IPS DF 6.9 (cell line): ENCODE measurements around the gene PCDHGA12.
"Not testable (repeated sequence)": the region's sequence is repeated elsewhere in the genome, so short reads cannot be mapped to it uniquely, and the experiment has no call there.

Experiments
- DNase-seq: peaks from one replicate; pipeline ENCODE4 v3.0.0-alpha.2; 2013; ENCODE audit warnings: low read depth, low spot score
- H3K27ac ChIP-seq: one replicate; pipeline ENCODE4 v1.5.1; 2013; ENCODE audit warnings: low read length, control low read depth
- H3K27me3 ChIP-seq: 2 replicates; pipeline ENCODE4 v1.6.1; 2013; ENCODE audit warnings: mild to moderate bottlenecking, low read length; ENCODE audit not compliant: control insufficient read depth, insufficient read depth
- H3K36me3 ChIP-seq: 2 replicates; pipeline ENCODE4 v1.6.1; 2013; ENCODE audit warnings: low read length; ENCODE audit not compliant: control insufficient read depth, insufficient read depth
- H3K4me1 ChIP-seq: 2 replicates; pipeline ENCODE4 v1.6.1; 2013; ENCODE audit warnings: low read length; ENCODE audit not compliant: control insufficient read depth, insufficient read depth
- H3K4me3 ChIP-seq: 2 replicates; pipeline ENCODE4 v1.5.1; 2013; ENCODE audit warnings: mild to moderate bottlenecking, low read length
- H3K9me3 ChIP-seq: 2 replicates; pipeline ENCODE4 v1.6.1; 2013; ENCODE audit warnings: low read length, inconsistent platforms; ENCODE audit not compliant: control insufficient read depth, insufficient read depth
- WGBS: extraction: QIAGEN DNeasy Blood & Tissue Kit; methylation state at CpG from one replicate; pipeline ENCODE4 v1.1.7; 2013; ENCODE audit warnings: mixed read lengths, missing lambda C conversion rate; ENCODE audit not compliant: insufficient read length, insufficient coverage; 5-methylcytosine and 5-hydroxymethylcytosine counted together

The PCDHGA12 gene

GRCh38 chr5:141411575-141411974, 18.7 kb upstream of the PCDHGA12 start:
- no peaks in the 10 kb centered on the region for H3K4me1 ChIP-seq
- peaks cover 1% of the 10 kb centered on the region; the same call in 1 of the 2 replicates for H3K27me3 ChIP-seq
- no peak overlapping the region for H3K4me3 ChIP-seq
- H3K27ac ChIP-seq, result no peak overlapping the region
- no peak for DNase-seq
- no peaks in the 10 kb centered on the region for H3K9me3 ChIP-seq
- H3K36me3 ChIP-seq, result peaks cover 3% of the 10 kb centered on the region; the same call in 1 of the 2 replicates
- WGBS, result no CpG with 5 or more reads among the region's 3 CpGs

GRCh38 chr5:141412854-141413539, 17.3 kb upstream of the PCDHGA12 start, which contains the start of gene PCDHGA10:
Gene PCDHGA10, plus strand, starts transcription at chr5:141412987. Its CDS starts 189 bp downstream, at chr5:141413176.
- H3K27ac ChIP-seq, result no peak within 1 kb of the TSS
- H3K4me3 ChIP-seq, result peak within 1 kb of the TSS; percentile 84
- no peak for DNase-seq
- H3K9me3 ChIP-seq, result no peaks in the 10 kb centered on the region
- WGBS, result no CpG with 5 or more reads among the region's 31 CpGs
- no peaks in the 10 kb centered on the region for H3K4me1 ChIP-seq
- peaks cover 3% of the 10 kb centered on the region; the same call in 1 of the 2 replicates for H3K36me3 ChIP-seq
- H3K27me3 ChIP-seq, result peaks cover 1% of the 10 kb centered on the region; the same call in 1 of the 2 replicates

GRCh38 chr5:141413540-141414069, 16.7 kb upstream of the PCDHGA12 start:
- Histone ChIP-seq H3K4me3 (peak overlapping the region; percentile 84), H3K27ac (no peak overlapping the region), H3K4me1 (no peaks in the 10 kb centered on the region), H3K27me3 (peaks cover 1% of the 10 kb centered on the region; the same call in 1 of the 2 replicates), H3K36me3 (peaks cover 3% of the 10 kb centered on the region; the same call in 1 of the 2 replicates), H3K9me3 (no peaks in the 10 kb centered on the region)
- DNase-seq, result no peak
- WGBS, result no CpG with 5 or more reads among the region's 25 CpGs

- H3K4me3 ChIP-seq, H3K9me3 ChIP-seq, H3K27me3 ChIP-seq, DNase-seq, H3K27ac ChIP-seq, H3K36me3 ChIP-seq, H3K4me1 ChIP-seq: not testable (repeated sequence)
- no CpG with 5 or more reads among the region's 46 CpGs for WGBS
Observed at GRCh38 chr5:141414548-141415274, 15.6 kb upstream of the PCDHGA12 start.

GRCh38 chr5:141415275-141415618, 15.1 kb upstream of the PCDHGA12 start:
- WGBS, result no CpG with 5 or more reads among the region's 24 CpGs
- H3K27ac ChIP-seq, DNase-seq, H3K4me3 ChIP-seq, H3K9me3 ChIP-seq, H3K4me1 ChIP-seq, H3K36me3 ChIP-seq, H3K27me3 ChIP-seq: not testable (repeated sequence)

- not testable (repeated sequence) for H3K36me3 ChIP-seq, H3K4me1 ChIP-seq, H3K27ac ChIP-seq, DNase-seq, H3K27me3 ChIP-seq, H3K9me3 ChIP-seq
- peak within 1 kb of the TSS; percentile 71; the same call in 1 of the 2 replicates for H3K4me3 ChIP-seq
- WGBS, result no CpG with 5 or more reads among the region's 47 CpGs
Observed at GRCh38 chr5:141417494-141418172, 12.7 kb upstream of the PCDHGA12 start, which contains the start of gene PCDHGB7. Gene PCDHGB7, plus strand, starts transcription at chr5:141417677. Its CDS starts 183 bp downstream, at chr5:141417860.

- H3K36me3 ChIP-seq, result no peaks in the 10 kb centered on the region
- no peaks in the 10 kb centered on the region for H3K9me3 ChIP-seq
- no CpG with 5 or more reads among the region's 74 CpGs for WGBS
- DNase-seq, result no peak
- no peaks in the 10 kb centered on the region for H3K27me3 ChIP-seq
- no peaks in the 10 kb centered on the region for H3K4me1 ChIP-seq
- no peak overlapping the region for H3K4me3 ChIP-seq
- no peak overlapping the region for H3K27ac ChIP-seq
Observed at GRCh38 chr5:141419074-141419880, 11.0 kb upstream of the PCDHGA12 start.

- H3K4me3 ChIP-seq, result peak within 1 kb of the TSS; percentile 52; the same call in 1 of the 2 replicates
- DNase-seq, result no peak
- H3K4me1 ChIP-seq, result no peaks in the 10 kb centered on the region
- H3K9me3 ChIP-seq, result no peaks in the 10 kb centered on the region
- no CpG with 5 or more reads among the region's 42 CpGs for WGBS
- H3K27me3 ChIP-seq, result no peaks in the 10 kb centered on the region
- no peak within 1 kb of the TSS for H3K27ac ChIP-seq
- no peaks in the 10 kb centered on the region for H3K36me3 ChIP-seq
Observed at GRCh38 chr5:141420855-141421488, 9.3 kb upstream of the PCDHGA12 start, which contains the start of gene PCDHGA11. Gene PCDHGA11, plus strand, starts transcription at chr5:141421051. Its CDS starts 177 bp downstream, at chr5:141421228.

GRCh38 chr5:141421489-141421855, 8.8 kb upstream of the PCDHGA12 start:
- H3K36me3 ChIP-seq, result no peaks in the 10 kb centered on the region
- H3K27ac ChIP-seq, result no peak overlapping the region
- H3K4me1 ChIP-seq, result no peaks in the 10 kb centered on the region
- WGBS, result no CpG with 5 or more reads among the region's 13 CpGs
- DNase-seq, result no peak
- H3K9me3 ChIP-seq, result no peaks in the 10 kb centered on the region
- H3K4me3 ChIP-seq, result peak overlapping the region; percentile 52; the same call in 1 of the 2 replicates
- no peaks in the 10 kb centered on the region for H3K27me3 ChIP-seq
